Activated CD8-positive, alpha-beta T cell treated with anti-CD3 and anti-CD28 coated beads for 36 hours (primary cell): ENCODE results near the gene BRI3BP. TPM values are rescaled to one million over a fixed set of nuclear protein-coding genes. Genes with fewer than 3 reads are reported as not detected.
"Not testable (repeated sequence)": the region's sequence is repeated elsewhere in the genome, so short reads cannot be mapped to it uniquely, and the experiment has no call there.

ENCODE experiments used
- ATAC-seq: fragments of 200-7000 bp; cut with Tn5 transposase; one replicate; pipeline ENCODE4 v1.10.0; 2021; ENCODE audit warnings: mild to moderate bottlenecking, moderate library complexity
- CTCF ChIA-PET: fragments of 350-600 bp; sonication (Branson Sonifier 250); formaldehyde crosslinking; loops from one replicate; lab custom pipeline; 2021; ENCODE audit warnings: antibody characterized with exemption; lab: Charles Lee
- POLR2A ChIA-PET: fragments of 350-600 bp; sonication (Branson Sonifier 250); formaldehyde crosslinking; loops from one replicate; lab custom pipeline; 2021; ENCODE audit warnings: antibody characterized with exemption; lab: Charles Lee
- DNase-seq: peaks from one replicate; pipeline ENCODE4 v3.0.0-alpha.2; 2020
- H3K27ac Mint-ChIP-seq: one replicate; pipeline ENCODE4 v1.8.0; 2021; ENCODE audit warnings: mild to moderate bottlenecking, mixed read lengths
- H3K27me3 Mint-ChIP-seq: one replicate; pipeline ENCODE4 v1.8.0; 2021; ENCODE audit warnings: mixed read lengths
- H3K36me3 Mint-ChIP-seq: one replicate; pipeline ENCODE4 v1.8.0; 2021; ENCODE audit warnings: low read depth, mixed read lengths
- H3K4me1 Mint-ChIP-seq: one replicate; pipeline ENCODE4 v1.8.0; 2021; ENCODE audit warnings: low read depth, mixed read lengths
- H3K4me3 Mint-ChIP-seq: one replicate; pipeline ENCODE4 v1.8.0; 2021; ENCODE audit warnings: mild to moderate bottlenecking, moderate library complexity, mixed read lengths
- H3K9me3 Mint-ChIP-seq: one replicate; pipeline ENCODE4 v1.8.0; 2021; ENCODE audit warnings: mixed read lengths
- CTCF ChIP-seq: fragments of 200-600 bp; IDR thresholded peaks from one replicate; pipeline ENCODE4 v1.8.0; 2022; ENCODE audit warnings: antibody characterized with exemption, mild to moderate bottlenecking
- intact Hi-C: fragments of 100-400 bp; cut with micrococcal nuclease; formaldehyde crosslinking; loops from one replicate; pipeline ENCODE4 v1.10.0; 2022
- total RNA-seq, 2 experiments: library from RNA; stranded (reverse); gene quantifications; one replicate each; pipeline ENCODE4 v1.2.3, GENCODE V29; 2021

BRI3BP gene
- total RNA-seq, 2 experiments from 2014 or later = 22.1 to 22.3 TPM

DNA sequence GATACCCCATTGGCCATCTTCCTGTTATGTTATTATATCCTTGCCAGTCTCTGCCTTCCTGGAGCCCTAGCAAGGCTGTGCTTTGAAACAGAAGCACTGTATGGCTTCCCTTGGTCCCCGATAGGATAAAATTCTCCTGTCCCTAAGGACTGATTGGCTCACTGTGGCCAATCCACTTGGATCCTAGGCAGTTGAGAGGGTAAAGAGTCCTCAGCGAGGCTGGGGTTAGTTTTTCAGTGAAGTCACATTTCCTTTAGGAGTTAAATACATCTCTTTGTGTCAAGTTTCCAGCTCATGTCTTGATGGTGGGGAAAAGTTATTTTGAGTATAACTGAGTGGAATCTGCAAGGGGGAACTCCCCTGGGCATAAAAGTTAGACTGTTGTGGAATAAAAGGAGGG is 79.1 kb downstream of the BRI3BP start:
- no peak for DNase-seq
- H3K36me3 Mint-ChIP-seq = peaks cover 11% of the 10 kb centered on the region

DNA sequence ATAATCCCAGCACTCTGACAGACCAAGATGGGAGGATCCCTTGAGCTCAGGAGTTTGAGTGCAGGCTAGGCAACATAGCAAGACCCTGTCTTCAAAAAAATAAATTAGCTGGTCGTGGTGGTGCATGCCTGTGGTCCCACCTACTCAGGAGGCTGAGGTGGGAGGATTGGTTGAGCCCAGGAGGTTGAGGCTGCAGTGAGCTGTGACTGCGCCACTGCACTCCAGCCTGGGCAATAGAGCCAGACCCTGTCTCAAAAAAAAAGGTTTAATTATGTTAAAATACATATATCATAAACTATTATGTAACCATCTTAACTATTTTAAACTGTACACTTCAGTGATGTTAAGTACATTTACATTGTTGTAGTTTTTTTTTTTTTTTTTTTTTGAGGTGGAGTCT is 80.8 kb downstream of the BRI3BP start:
- H3K4me3 Mint-ChIP-seq, H3K9me3 Mint-ChIP-seq, H3K4me1 Mint-ChIP-seq, H3K27ac Mint-ChIP-seq, CTCF ChIA-PET, ATAC-seq, DNase-seq, H3K27me3 Mint-ChIP-seq, POLR2A ChIA-PET, intact Hi-C loops: not testable (repeated sequence)
- H3K36me3 Mint-ChIP-seq = peaks cover 18% of the 10 kb centered on the region

More for the DNA sequence above, 79.1 kb downstream of the BRI3BP start:
- Mint-ChIP-seq H3K4me3 (no peak overlapping the region), H3K27me3 (no peaks in the 10 kb centered on the region), H3K27ac (no peak overlapping the region), H3K4me1 (peaks cover 2% of the 10 kb centered on the region), H3K9me3 (no peaks in the 10 kb centered on the region)
- POLR2A ChIA-PET = no interaction called here
- ATAC-seq = no peak
- CTCF ChIA-PET = no interaction called here
- intact Hi-C loops = no loop called here
- TF ChIP-seq CTCF = no peak

- TF ChIP-seq CTCF = no peak
- Mint-ChIP-seq H3K27me3 (no peaks in the 10 kb centered on the region), H3K27ac (no peak overlapping the region), H3K4me1 (peaks cover 2% of the 10 kb centered on the region), H3K4me3 (no peak overlapping the region), H3K9me3 (no peaks in the 10 kb centered on the region), H3K36me3 (peaks cover 18% of the 10 kb centered on the region)
- ChIA-PET POLR2A (no interaction called here), CTCF (no interaction called here)
- DNase-seq (no peak), ATAC-seq (no peak)
- intact Hi-C loops = no loop called here
These were observed 82.7 kb downstream of the BRI3BP start for GRCh38 chr12:125076103-125076502.

GRCh38 chr12:125079084-125079483 is 85.6 kb downstream of the BRI3BP start:
- DNase-seq (no peak), ATAC-seq (no peak)
- H3K9me3 Mint-ChIP-seq = no peaks in the 10 kb centered on the region
- no peaks in the 10 kb centered on the region for H3K27me3 Mint-ChIP-seq
- H3K36me3 Mint-ChIP-seq = peaks cover 19% of the 10 kb centered on the region
- TF ChIP-seq CTCF = no peak
- intact Hi-C loops = no loop called here
- no peak overlapping the region for H3K27ac Mint-ChIP-seq
- ChIA-PET POLR2A (no interaction called here), CTCF (no interaction called here)
- H3K4me1 Mint-ChIP-seq = no peaks in the 10 kb centered on the region
- no peak overlapping the region for H3K4me3 Mint-ChIP-seq

GRCh38 chr12:125079648-125080645 is 86.5 kb downstream of the BRI3BP start:
- H3K4me3 Mint-ChIP-seq = no peak overlapping the region
- no peak for TF ChIP-seq CTCF
- CTCF ChIA-PET = no interaction called here
- no peak overlapping the region for H3K27ac Mint-ChIP-seq
- peaks cover 22% of the 10 kb centered on the region for H3K36me3 Mint-ChIP-seq
- POLR2A ChIA-PET = no interaction called here
- DNase-seq (no peak), ATAC-seq (no peak)
- no peaks in the 10 kb centered on the region for H3K4me1 Mint-ChIP-seq
- H3K9me3 Mint-ChIP-seq = no peaks in the 10 kb centered on the region
- H3K27me3 Mint-ChIP-seq = no peaks in the 10 kb centered on the region
- intact Hi-C loops = no loop called here

Other genes with a start within 250 kb of the BRI3BP start
- 10 to 100 TPM; 36.2 to 38.1 TPM for gene SCARB1, start 129.8 kb upstream of the BRI3BP start, total RNA-seq
- gene UBC, start 79.0 kb upstream of the BRI3BP start, total RNA-seq = 1,000 to 10,000 TPM in 1 of 2 experiments, 100 to 1,000 TPM in 1; 963 to 1,010 TPM
- 10 to 100 TPM; 32.4 to 33.5 TPM for gene DHX37, start 4.5 kb upstream of the BRI3BP start, total RNA-seq
- 10 to 100 TPM; 15.7 to 17.6 TPM for gene AACS, start 71.8 kb downstream of the BRI3BP start, total RNA-seq
- gene TMEM132B, start 192.7 kb downstream of the BRI3BP start, total RNA-seq = not detected